Measurements from ENCODE around the gene PLSCR3.

DNA sequence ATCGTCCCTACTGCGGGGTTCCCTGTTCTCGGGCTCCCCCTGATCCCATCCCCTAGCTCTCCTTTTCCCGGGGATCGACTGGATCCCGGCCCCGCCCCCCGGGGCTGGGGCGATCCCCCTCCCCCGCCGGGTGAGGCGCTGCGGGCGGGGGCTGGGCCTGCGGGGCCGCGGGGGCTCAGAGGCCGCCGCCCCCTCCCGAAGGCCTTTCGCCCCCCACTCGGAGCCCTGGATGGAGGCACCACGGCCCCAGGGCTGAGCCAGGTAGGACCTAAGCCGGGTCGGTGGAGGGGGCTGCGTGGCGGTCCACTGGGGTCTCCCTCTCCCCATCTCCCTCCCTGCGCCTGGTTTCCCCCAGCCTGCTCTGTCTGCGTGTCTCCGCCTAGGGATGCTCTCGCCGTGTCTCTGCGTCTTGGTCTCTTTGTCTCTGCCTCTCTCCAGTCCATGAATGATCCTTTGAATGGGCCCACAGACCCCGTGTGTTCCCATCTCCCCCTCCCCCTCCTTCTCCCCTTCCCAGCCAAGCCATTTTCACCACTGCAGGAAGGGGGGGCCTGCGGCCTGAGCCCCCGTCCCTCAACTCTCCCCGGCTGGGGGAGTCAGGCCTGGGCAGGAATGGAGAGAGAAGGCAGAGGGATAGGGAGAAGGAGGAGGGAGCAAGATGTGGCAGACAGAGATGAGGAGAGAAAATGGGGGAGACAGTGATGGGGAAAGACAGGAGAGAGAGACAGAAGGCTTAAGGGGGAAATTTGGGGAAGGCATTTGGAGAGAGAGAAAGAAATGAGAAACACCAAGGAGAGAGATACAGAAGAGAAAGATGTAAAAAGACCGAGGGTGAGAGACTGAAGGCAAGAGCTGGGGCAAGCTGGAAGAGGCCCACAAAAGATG, 11.3 kb upstream of the PLSCR3 start:
- TF ChIP-seq, protein P1, sequence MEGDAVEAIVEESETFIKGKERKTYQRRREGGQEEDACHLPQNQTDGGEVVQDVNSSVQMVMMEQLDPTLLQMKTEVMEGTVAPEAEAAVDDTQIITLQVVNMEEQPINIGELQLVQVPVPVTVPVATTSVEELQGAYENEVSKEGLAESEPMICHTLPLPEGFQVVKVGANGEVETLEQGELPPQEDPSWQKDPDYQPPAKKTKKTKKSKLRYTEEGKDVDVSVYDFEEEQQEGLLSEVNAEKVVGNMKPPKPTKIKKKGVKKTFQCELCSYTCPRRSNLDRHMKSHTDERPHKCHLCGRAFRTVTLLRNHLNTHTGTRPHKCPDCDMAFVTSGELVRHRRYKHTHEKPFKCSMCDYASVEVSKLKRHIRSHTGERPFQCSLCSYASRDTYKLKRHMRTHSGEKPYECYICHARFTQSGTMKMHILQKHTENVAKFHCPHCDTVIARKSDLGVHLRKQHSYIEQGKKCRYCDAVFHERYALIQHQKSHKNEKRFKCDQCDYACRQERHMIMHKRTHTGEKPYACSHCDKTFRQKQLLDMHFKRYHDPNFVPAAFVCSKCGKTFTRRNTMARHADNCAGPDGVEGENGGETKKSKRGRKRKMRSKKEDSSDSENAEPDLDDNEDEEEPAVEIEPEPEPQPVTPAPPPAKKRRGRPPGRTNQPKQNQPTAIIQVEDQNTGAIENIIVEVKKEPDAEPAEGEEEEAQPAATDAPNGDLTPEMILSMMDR (IDR thresholded peaks at IDR 0.05) = no peak
- TF ChIP-seq POLR2A (IDR thresholded peaks at IDR 0.05) = no peak
